ENCODE results near the gene FYN. TPM values are rescaled to one million over a fixed set of nuclear protein-coding genes. Genes with fewer than 3 reads are reported as not detected.

The FYN gene
- total RNA-seq, 1 donor from 2014 or later, result 46.3 TPM

DNA sequence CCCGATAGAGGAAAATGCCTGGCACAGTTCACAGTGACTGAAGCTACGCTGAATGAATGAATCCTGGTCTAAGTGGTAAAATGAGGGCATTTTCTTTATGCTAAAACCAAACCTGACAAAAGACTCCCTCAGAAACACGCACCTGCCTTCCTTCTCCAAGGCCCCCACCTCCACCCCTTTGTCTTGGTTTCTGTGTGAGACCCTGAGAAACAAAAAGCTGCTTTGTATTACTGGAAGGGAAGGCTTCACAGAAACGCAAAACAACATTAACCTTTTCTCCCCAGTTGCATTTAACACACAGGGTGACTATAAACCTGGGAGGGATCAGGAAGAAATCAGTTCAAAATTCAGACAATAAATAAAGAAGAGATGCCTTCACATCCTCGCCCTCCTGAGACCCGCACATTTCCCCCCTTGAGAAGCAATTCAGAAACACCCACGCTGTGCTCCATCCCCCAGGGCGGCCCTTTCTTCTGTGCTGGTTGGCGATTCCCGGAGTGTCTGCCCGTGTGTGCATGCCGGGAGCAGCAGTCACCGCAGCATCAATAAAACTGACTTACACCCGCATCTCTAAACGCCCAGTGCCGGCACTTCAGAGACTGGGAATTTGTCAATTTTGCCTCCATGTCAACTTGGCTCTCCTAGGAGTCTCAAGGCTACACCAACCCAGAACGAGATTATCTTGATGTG is 200.3 kb downstream of the FYN start:
- Histone ChIP-seq H3K27ac (replicated peaks) (no peak overlapping the region), H3K4me3 (no peak overlapping the region), H3K27me3 (ENCODE audit: low read depth) (no peaks in the 10 kb centered on the region), H3K4me1 (peaks cover 25% of the 10 kb centered on the region), H3K9me3 (replicated peaks) (no peaks in the 10 kb centered on the region), H3K36me3 (peaks cover 53% of the 10 kb centered on the region)
- intact Hi-C loops (cut with micrococcal nuclease), result no loop called here
- TF ChIP-seq, protein P1, sequence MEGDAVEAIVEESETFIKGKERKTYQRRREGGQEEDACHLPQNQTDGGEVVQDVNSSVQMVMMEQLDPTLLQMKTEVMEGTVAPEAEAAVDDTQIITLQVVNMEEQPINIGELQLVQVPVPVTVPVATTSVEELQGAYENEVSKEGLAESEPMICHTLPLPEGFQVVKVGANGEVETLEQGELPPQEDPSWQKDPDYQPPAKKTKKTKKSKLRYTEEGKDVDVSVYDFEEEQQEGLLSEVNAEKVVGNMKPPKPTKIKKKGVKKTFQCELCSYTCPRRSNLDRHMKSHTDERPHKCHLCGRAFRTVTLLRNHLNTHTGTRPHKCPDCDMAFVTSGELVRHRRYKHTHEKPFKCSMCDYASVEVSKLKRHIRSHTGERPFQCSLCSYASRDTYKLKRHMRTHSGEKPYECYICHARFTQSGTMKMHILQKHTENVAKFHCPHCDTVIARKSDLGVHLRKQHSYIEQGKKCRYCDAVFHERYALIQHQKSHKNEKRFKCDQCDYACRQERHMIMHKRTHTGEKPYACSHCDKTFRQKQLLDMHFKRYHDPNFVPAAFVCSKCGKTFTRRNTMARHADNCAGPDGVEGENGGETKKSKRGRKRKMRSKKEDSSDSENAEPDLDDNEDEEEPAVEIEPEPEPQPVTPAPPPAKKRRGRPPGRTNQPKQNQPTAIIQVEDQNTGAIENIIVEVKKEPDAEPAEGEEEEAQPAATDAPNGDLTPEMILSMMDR (IDR thresholded peaks at IDR 0.05; ENCODE audit: borderline replicate concordance), result no peak
- no peak for DNase-seq

- Histone ChIP-seq H3K4me3 (no peak overlapping the region), H3K27me3 (ENCODE audit: low read depth) (no peaks in the 10 kb centered on the region), H3K9me3 (replicated peaks) (no peaks in the 10 kb centered on the region), H3K36me3 (peaks cover 40% of the 10 kb centered on the region), H3K4me1 (peaks cover 42% of the 10 kb centered on the region), H3K27ac (replicated peaks) (no peak overlapping the region)
- no peak for DNase-seq
- intact Hi-C loops (cut with micrococcal nuclease), result no loop called here
- TF ChIP-seq, protein P1 (IDR thresholded peaks at IDR 0.05; ENCODE audit: borderline replicate concordance), result no peak
Measured at GRCh38 chr6:111669326-111669725, 203.9 kb downstream of the FYN start.

DNA sequence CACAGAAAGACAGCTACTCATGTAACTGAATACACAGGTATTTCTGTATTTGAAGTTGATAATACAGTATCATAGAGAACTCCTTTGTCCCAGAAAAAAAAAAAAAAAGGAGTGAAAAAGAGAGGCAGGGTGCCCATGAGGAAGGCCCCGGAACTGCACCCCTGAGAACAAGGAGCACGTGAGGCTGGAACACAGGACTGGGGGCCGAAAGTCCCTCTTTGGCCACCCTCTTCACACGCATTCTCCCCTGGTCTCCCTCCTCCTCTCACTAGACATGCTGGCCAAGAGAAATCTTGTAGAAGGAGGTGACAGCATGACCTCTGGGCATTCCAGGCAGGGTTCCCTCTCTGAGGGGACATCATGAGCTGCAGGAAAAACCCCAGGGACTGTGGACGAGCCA is 204.8 kb downstream of the FYN start:
- no peak for DNase-seq
- Histone ChIP-seq H3K9me3 (replicated peaks) (no peaks in the 10 kb centered on the region), H3K27ac (replicated peaks) (peak overlapping the region; percentile 49), H3K4me3 (no peak overlapping the region), H3K4me1 (peaks cover 51% of the 10 kb centered on the region), H3K36me3 (peaks cover 30% of the 10 kb centered on the region), H3K27me3 (ENCODE audit: low read depth) (no peaks in the 10 kb centered on the region)
- intact Hi-C loops (cut with micrococcal nuclease), result no loop called here
- TF ChIP-seq, protein P1 (IDR thresholded peaks at IDR 0.05; ENCODE audit: borderline replicate concordance), result peak; percentile 41

GRCh38 chr6:111667931-111668330 is 205.3 kb downstream of the FYN start:
- no peaks in the 10 kb centered on the region for H3K9me3 ChIP-seq (replicated peaks)
- no peak for DNase-seq

GRCh38 chr6:111666847-111667246 is 206.4 kb downstream of the FYN start:
- H3K27me3 ChIP-seq (ENCODE audit: low read depth), result no peaks in the 10 kb centered on the region
- peak overlapping the region; percentile 28 for H3K27ac ChIP-seq (replicated peaks)
- H3K9me3 ChIP-seq (replicated peaks), result no peaks in the 10 kb centered on the region
- intact Hi-C loops (cut with micrococcal nuclease), result no loop called here
- H3K36me3 ChIP-seq, result peaks cover 15% of the 10 kb centered on the region
- TF ChIP-seq, protein P1 (IDR thresholded peaks at IDR 0.05; ENCODE audit: borderline replicate concordance), result no peak
- peaks cover 67% of the 10 kb centered on the region for H3K4me1 ChIP-seq
- no peak overlapping the region for H3K4me3 ChIP-seq
- DNase-seq, result no peak

More at GRCh38 chr6:111667931-111668330, 205.3 kb downstream of the FYN start:
- peaks cover 56% of the 10 kb centered on the region for H3K4me1 ChIP-seq
- H3K27me3 ChIP-seq (ENCODE audit: low read depth), result no peaks in the 10 kb centered on the region
- H3K27ac ChIP-seq (replicated peaks), result peak overlapping the region; percentile 49
- no peak overlapping the region for H3K4me3 ChIP-seq
- intact Hi-C loops (cut with micrococcal nuclease), result no loop called here
- H3K36me3 ChIP-seq, result peaks cover 26% of the 10 kb centered on the region
- TF ChIP-seq, protein P1 (IDR thresholded peaks at IDR 0.05; ENCODE audit: borderline replicate concordance), result no peak

All from left ventricle myocardium inferior (tissue), 1 donor.